HG03196 (cell line): Measurements from ENCODE around the gene SUGCT.

ENCODE experiments used
- ATAC-seq: cut with Tn5 transposase; IDR thresholded peaks from one replicate; pipeline ENCODE4 v1.9.1; 2021; ENCODE audit not compliant: unreplicated experiment

The SUGCT gene

GRCh38 chr7:40800771-40801170 lies 666.0 kb downstream of the SUGCT start:
- ATAC-seq = no peak

- no peak for ATAC-seq
Measured at GRCh38 chr7:40802497-40802896, 667.7 kb downstream of the SUGCT start.

- ATAC-seq = no peak
Measured at GRCh38 chr7:40804477-40805215, 669.8 kb downstream of the SUGCT start.

- ATAC-seq = no peak
Measured at GRCh38 chr7:40805361-40805760, 670.6 kb downstream of the SUGCT start.

GRCh38 chr7:40808378-40808942 lies 673.7 kb downstream of the SUGCT start:
- ATAC-seq = no peak

- ATAC-seq = no peak
Measured at GRCh38 chr7:40810274-40810673, 675.5 kb downstream of the SUGCT start.

GRCh38 chr7:40811666-40812065 lies 676.9 kb downstream of the SUGCT start:
- no peak for ATAC-seq

GRCh38 chr7:40815022-40815421 lies 680.2 kb downstream of the SUGCT start:
- ATAC-seq = no peak

GRCh38 chr7:40815512-40815911 lies 680.7 kb downstream of the SUGCT start:
- ATAC-seq = no peak

- no peak for ATAC-seq
Measured at GRCh38 chr7:40822861-40823260, 688.1 kb downstream of the SUGCT start.

- ATAC-seq = no peak
Measured at GRCh38 chr7:40824461-40824860, 689.7 kb downstream of the SUGCT start.

- ATAC-seq = no peak
Measured at GRCh38 chr7:40826411-40827221, 691.8 kb downstream of the SUGCT start.

- no peak for ATAC-seq
Measured at GRCh38 chr7:40827222-40828085, 692.6 kb downstream of the SUGCT start.

GRCh38 chr7:40828686-40829600 lies 694.1 kb downstream of the SUGCT start:
- ATAC-seq = no peak

- ATAC-seq = no peak
Measured at GRCh38 chr7:40833191-40833887, 698.5 kb downstream of the SUGCT start.

- ATAC-seq = no peak
Measured at GRCh38 chr7:40833888-40834234, 699.1 kb downstream of the SUGCT start.

- no peak for ATAC-seq
Measured at GRCh38 chr7:40836218-40836617, 701.4 kb downstream of the SUGCT start.

GRCh38 chr7:40839881-40840280 lies 705.1 kb downstream of the SUGCT start:
- ATAC-seq = no peak

- ATAC-seq = no peak
Measured at GRCh38 chr7:40840990-40841389, 706.2 kb downstream of the SUGCT start.

- no peak for ATAC-seq
Measured at GRCh38 chr7:40842641-40843040, 707.8 kb downstream of the SUGCT start.
